ENCODE measurements around the gene C14orf119.

The C14orf119 gene

DNA sequence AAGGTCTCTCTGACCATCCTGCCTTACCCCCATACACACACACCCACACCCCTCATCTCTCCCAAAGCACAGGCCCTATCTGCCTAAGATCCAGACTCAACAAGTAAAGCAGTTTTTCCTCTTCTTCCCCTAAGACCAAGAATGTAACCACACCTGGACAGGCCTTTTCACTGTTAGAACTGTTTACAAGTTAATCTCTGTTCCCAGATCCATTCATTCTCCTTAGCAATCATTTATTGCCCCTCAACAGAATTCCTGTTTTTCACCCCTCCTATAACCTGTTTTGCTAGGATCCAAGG, 11.4 kb downstream of the C14orf119 start:
- in situ Hi-C loops (cut with MboI; ENCODE audit: low sequenced_read_pairs): loop anchor here (5.0 kb wide), 1 partner anchor 39 kb away; no protein-coding TSS in a partner anchor

- in situ Hi-C loops (cut with MboI; ENCODE audit: low sequenced_read_pairs): loop anchor here (5.0 kb wide), 1 partner anchor 40 kb away; no protein-coding TSS in a partner anchor
These were observed 12.3 kb downstream of the C14orf119 start for GRCh38 chr14:23107620-23108019.

DNA sequence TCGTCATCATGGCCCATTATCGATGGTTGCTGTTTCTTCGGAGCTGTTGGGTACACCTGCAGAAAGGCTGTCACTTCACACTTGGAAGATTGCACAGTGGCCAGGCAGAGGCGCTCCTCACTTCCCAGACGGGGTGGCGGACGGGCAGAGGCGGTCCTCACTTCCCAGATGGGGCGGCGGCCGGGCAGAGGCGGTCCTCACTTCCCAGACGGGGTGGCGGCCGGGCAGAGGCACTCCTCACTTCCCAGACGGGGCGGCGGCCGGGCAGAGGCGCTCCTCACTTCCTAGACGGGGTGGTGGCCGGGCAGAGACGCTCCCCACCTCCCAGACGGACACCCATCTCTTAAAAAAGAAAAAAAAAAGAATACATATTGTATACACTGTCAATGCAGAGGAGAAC, 12.9 kb downstream of the C14orf119 start:
- in situ Hi-C loops (cut with MboI; ENCODE audit: low sequenced_read_pairs): loop anchor here (5.0 kb wide), 1 partner anchor 41 kb away; no protein-coding TSS in a partner anchor

- in situ Hi-C loops (cut with MboI; ENCODE audit: low sequenced_read_pairs): loop anchor here (5.0 kb wide), 1 partner anchor 42 kb away; no protein-coding TSS in a partner anchor
These were observed 14.5 kb downstream of the C14orf119 start for GRCh38 chr14:23109769-23110168.

DNA sequence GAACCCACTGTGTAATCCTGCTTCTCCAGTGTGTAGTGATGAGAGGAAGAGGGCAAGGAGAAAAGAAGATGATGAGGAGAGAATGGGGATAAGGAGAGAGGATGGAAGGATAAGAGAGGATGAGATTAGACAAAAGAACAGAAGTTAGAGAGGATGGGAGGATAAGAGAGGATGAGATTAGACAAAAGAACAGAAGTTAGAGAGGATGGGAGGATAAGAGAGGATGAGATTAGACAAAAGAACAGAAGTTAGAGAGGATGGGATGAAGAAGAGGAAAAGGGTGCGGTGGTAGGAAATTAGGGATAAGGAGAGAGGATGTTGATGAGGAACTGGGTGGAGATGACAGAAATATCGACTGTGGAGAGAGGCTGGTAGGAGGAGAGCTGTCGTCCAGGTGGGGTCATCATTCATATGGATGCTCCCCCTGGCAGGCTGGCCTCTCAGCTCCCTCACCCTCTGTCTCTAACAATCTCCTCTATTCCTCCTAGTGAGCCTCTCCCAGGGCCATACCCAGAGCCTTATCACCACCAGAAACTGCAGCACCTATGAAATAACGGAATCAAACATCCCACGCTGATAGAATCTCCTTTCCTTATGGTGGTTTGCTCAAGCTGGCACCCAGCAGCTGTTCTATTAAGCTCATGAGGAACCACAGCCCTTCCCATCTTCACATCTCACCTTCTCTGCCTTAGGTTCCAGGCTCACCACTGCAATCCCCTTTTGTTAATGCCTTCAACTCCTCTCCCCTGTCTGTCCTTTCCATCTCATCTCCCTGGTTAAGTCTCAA, 15.5 kb downstream of the C14orf119 start:
- in situ Hi-C loops (cut with MboI; ENCODE audit: low sequenced_read_pairs): no loop called here

DNA sequence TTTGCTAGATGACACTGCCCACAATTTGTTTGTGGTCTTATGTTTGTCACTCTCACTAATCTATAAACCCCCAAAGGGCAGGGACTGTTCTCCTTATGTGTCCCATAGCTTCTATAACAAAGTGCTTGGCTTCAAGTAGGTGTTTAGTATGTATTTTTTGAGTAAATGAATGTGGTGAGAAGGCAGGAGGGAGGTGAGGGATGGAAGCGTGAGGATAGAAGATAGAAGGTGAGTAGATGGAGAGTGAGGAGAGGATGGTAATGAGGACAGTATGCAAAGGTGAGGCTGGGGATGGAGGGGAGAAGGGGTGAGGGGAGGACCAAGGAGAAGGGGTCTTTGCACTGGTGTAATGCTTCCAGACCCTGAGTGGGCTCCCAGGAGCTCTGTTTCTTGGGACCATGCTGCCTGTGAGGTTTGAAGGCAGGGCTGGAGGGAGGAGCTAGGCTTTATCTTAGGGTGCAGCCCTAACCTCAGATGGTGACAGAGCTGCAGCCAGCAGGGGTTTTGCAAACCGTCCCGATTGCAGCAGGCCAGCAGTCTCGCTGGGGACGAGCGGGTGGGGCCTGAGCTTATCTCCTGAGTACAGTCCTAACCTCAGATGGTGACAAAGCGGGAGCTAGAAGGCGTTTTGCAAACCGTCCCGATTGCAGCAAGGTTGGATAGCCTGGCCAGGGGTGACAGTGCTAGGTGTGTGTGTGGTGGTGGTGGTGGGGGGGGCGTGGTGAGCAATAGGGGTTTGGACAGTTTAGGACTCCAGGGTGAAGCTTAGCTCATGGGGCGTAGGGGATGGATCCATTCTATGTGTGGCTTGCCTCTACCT, 17.3 kb downstream of the C14orf119 start:
- in situ Hi-C loops (cut with MboI; ENCODE audit: low sequenced_read_pairs): no loop called here

- in situ Hi-C loops (cut with MboI; ENCODE audit: low sequenced_read_pairs): no loop called here
These were observed 18.3 kb downstream of the C14orf119 start for GRCh38 chr14:23113431-23114119.

GRCh38 chr14:23114120-23114458, 18.8 kb downstream of the C14orf119 start:
- in situ Hi-C loops (cut with MboI; ENCODE audit: low sequenced_read_pairs): no loop called here

DNA sequence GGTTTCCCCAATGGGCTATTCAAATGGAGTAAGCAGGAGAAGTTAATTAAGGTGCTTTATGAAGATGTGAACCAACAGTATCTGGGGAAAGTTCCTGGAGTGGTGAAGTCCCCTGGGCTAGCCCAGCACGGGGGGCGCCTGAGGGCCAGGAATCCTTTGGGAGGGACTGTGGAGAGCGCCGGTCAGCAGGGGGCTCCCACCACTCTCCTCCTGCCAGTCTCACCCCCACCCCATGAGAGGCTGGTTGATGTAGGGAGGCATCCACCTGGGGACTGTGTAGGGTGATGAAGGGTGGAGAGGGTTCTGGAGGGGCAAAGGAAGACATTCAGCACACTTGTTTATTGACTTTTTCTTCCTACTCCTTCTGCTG, 19.3 kb downstream of the C14orf119 start:
- in situ Hi-C loops (cut with MboI; ENCODE audit: low sequenced_read_pairs): no loop called here

GRCh38 chr14:23115039-23115731, 19.9 kb downstream of the C14orf119 start:
- in situ Hi-C loops (cut with MboI; ENCODE audit: low sequenced_read_pairs): no loop called here

DNA sequence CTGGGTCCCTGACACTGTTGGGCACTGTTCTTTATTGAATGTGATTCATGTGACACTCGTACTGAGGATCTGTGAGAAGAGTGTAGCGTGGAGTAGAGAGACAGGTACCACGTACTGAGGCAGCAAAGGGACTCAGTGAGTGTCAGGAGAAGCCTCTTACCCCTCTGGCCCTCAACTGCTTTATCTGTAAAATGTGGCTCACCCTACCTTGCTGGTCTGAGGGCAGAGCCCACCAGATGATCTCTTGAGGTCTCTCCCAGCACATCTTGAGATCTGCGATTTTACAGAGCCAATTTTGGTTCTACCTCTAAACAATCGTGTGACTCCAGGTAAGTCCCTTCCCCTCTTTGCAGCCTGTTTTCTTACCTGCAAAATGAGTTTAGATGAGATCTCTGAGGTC, 20.6 kb downstream of the C14orf119 start:
- in situ Hi-C loops (cut with MboI; ENCODE audit: low sequenced_read_pairs): no loop called here

GRCh38 chr14:23117371-23118020, 22.2 kb downstream of the C14orf119 start:
- in situ Hi-C loops (cut with MboI; ENCODE audit: low sequenced_read_pairs): no loop called here

DNA sequence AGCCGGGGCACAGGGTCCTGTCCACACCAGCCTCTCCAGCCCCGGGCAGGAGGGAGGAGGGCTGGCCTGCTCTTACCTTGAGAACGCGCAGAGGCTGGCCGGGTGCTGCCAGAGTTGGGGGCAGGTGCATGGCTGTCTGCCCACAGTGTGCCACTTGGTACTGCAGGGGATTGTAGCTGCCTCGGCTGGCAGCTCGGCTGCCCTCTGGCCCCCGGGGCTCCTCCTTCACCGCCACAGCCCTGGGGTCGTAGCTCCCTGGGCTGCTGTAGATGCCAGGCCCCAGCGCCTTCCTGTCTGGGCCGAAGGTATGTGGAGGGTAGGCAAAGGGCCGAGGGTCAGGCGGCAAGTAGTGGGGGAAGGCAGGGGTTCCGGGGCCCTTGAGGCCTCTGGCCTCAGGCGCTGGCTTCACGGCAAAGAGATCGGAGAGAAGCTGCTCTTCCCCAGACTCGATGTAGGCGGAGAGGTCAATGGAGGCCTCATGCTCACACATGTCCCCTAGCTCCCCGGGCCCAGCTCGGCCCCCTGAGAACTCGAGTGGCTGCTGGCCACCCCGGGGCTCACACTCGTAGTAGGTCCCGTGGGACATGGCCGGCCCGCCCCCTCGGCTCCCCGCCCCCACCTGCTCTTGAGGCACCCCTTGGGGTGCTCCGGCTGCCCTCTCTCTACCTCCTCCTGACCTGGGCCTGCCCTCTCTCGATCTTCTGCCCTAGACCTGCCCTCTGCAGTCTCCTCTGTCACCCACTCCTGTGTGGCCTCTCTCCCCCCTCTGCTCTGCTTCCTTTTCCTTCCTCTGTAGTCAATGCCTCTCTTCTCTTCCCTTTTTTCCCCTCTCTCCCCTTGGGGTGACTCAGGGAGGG, 23.4 kb downstream of the C14orf119 start, which contains the start of gene CEBPE:
TSS of gene CEBPE (minus strand) at position 750 of the 857 bp plus-strand sequence. CDS start at position 586, 164 bp downstream.
- in situ Hi-C loops (cut with MboI; ENCODE audit: low sequenced_read_pairs): no loop called here

DNA sequence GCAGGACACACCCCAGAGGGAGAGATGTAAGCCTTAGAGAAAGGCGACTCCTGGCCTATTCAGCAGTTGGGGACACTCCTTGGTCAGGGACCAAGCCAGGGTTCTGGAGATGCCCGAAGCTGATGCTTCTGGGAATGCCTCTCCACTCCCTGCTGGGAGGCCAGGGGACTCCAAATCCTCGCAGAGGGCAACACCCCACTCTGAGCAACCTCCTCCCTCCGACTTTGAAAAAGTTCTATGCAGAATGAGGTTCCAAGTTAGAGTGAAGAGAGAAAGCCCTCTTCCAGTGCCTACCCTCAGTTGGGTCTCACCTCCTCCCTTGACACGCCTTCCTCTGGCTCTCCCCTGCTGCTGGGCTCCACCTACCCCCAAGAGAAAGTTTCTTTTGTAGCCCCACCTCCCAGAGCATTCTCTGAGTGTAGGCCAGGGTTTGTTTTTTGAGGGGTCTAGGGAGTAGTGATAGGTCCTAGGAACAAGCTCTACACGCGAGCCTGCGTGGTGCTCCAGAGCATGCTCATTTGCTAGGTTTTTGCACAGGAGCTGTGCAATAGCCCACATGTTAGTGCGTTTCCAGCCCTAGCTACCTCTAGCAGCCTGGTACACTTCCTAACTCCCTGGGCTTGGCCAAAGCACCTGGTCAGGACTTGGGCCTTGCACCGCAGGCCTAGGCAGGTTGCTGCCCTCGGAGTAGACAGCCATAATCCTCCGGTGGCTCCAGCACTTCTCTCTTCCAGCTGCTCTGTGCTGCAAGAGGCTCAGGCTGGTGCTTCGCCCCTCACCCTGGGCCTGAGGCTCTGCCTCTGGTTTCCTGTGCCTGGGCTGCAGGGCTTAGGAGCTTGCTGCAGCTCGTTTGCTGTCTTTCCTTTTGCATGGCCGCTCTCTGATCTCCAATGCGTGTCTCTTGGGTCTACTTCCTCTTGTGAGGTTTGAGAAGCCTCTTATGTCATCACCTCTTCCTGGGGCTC, 24.3 kb downstream of the C14orf119 start:
- in situ Hi-C loops (cut with MboI; ENCODE audit: low sequenced_read_pairs): loop anchor here (5.0 kb wide), 1 partner anchor 68 kb away; no protein-coding TSS in a partner anchor

GRCh38 chr14:23120541-23121251, 25.4 kb downstream of the C14orf119 start:
- in situ Hi-C loops (cut with MboI; ENCODE audit: low sequenced_read_pairs): loop anchor here (5.0 kb wide), 1 partner anchor 67 kb away; no protein-coding TSS in a partner anchor

DNA sequence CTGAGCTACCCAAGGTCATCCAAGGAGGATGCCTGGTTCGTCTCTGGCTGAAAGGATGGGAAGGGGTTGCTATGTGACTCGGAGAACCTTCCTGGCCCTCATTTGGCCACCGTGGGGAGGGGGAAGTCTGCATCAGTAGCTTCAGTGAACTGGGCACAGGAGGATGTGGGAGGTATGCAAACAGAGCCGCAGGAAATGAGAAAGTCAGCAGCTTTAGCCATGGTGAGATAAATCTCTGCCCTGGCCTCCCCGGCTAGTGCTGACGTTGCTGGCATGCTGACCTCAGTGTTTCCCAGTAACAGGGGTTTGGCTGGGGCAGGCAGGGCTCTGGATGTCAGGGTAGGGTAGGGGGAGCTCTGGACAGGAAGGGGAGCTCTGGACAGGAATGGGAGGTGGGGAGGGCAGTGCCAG, 26.1 kb downstream of the C14orf119 start:
- in situ Hi-C loops (cut with MboI; ENCODE audit: low sequenced_read_pairs): loop anchor here (5.0 kb wide), 1 partner anchor 66 kb away; no protein-coding TSS in a partner anchor

GRCh38 chr14:23122086-23122485, 26.8 kb downstream of the C14orf119 start:
- in situ Hi-C loops (cut with MboI; ENCODE audit: low sequenced_read_pairs): loop anchor here (5.0 kb wide), 1 partner anchor 65 kb away; no protein-coding TSS in a partner anchor
